ENCODE data around the gene ATG5. TPM values are rescaled to one million over a fixed set of nuclear protein-coding genes. Genes with fewer than 3 reads are reported as not detected.

Gene ATG5
- polyA plus RNA-seq, 1 donor (not counting 4 experiments of a cell fraction or from before 2014, with no cell fraction given): 60.0 TPM

DNA sequence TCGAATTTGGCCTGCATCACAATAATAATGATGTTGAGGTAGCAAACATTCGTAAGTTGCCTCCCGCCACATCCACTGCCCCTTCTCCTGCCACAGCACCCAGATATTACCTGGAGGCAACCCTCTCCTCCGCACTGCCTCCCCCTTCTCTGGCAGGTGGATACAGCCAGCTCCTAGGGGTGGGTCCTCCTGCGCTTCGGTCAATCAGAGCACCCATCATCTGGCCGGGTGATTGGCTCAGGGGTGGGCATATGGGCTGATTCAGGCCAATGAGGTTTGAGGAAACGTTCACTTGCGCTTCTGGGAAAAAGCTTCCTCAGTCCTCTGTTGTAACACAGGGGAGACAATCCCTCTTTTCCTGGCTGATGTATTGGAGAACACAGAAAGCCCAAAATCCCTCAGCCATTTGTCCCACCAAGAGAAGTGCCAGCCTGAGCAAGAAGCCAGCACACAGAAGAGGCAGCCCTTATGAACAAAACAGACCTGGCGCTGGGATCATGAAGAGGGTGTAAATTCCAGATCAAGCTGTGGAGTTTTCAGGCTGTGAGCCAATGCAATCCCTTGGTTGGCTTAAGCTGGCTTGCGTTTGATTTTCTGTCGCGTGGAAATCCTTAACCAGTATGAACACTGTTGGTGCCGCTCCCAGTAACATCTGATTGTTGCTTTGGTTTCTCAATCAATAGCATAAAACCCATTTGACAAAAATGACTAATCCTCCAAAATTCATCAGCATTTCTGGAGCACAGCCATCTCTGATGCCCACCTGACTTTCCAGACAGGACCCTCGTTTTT is 157.3 kb downstream of the ATG5 start:
- FAIRE-seq (no peak), DNase-seq (ENCODE audit: low read depth, low spot score) (no peak)
- Histone ChIP-seq H3K27ac (ENCODE audit: control insufficient read depth, insufficient read depth, low read length) (no peak overlapping the region), H3K79me2 (ENCODE audit: control insufficient read depth, insufficient read depth, low read length) (no peaks in the 10 kb centered on the region), H3K9me3 (ENCODE audit: control insufficient read depth, low read depth, low read length) (no peaks in the 10 kb centered on the region), H3K4me1 (ENCODE audit: control insufficient read depth, extremely low read depth, insufficient read depth, low read length) (no peaks in the 10 kb centered on the region), H3K4me2 (ENCODE audit: control insufficient read depth, extremely low read depth, insufficient read depth, low read depth, low read length) (no peak overlapping the region), H4K20me1 (ENCODE audit: control insufficient read depth, extremely low read depth, insufficient read depth, low read length) (no peaks in the 10 kb centered on the region), H3K9ac (ENCODE audit: control insufficient read depth, extremely low read depth, insufficient read depth, low read length) (no peak overlapping the region), H3K4me3 (ENCODE audit: control insufficient read depth in 2 of 3, extremely low read depth in 1 of 3, insufficient read depth in 2 of 3, low read depth in 1 of 3, low read length in 3 of 3) (no peak overlapping the region), H3K9me1 (ENCODE audit: control insufficient read depth, extremely low read depth, insufficient read depth, low read length) (no peaks in the 10 kb centered on the region), H2AFZ (ENCODE audit: control insufficient read depth, low read length) (no peak overlapping the region), H3K36me3 (ENCODE audit: control insufficient read depth in 2 of 2, extremely low read depth in 1 of 2, insufficient read depth in 2 of 2, low read length in 2 of 2) (no peaks in the 10 kb centered on the region), H3K27me3 (ENCODE audit: control insufficient read depth, extremely low read depth, insufficient read depth, low read length) (no peaks in the 10 kb centered on the region)
- dilution Hi-C loops (cut with MboI; ENCODE audit: extremely low pct_ligation_motif_present, low sequenced_read_pairs): no loop called here
- TF ChIP-seq EZH2 (IDR thresholded peaks at IDR 0.05; ENCODE audit: low read length): no peak
- TF ChIP-seq, protein P1, sequence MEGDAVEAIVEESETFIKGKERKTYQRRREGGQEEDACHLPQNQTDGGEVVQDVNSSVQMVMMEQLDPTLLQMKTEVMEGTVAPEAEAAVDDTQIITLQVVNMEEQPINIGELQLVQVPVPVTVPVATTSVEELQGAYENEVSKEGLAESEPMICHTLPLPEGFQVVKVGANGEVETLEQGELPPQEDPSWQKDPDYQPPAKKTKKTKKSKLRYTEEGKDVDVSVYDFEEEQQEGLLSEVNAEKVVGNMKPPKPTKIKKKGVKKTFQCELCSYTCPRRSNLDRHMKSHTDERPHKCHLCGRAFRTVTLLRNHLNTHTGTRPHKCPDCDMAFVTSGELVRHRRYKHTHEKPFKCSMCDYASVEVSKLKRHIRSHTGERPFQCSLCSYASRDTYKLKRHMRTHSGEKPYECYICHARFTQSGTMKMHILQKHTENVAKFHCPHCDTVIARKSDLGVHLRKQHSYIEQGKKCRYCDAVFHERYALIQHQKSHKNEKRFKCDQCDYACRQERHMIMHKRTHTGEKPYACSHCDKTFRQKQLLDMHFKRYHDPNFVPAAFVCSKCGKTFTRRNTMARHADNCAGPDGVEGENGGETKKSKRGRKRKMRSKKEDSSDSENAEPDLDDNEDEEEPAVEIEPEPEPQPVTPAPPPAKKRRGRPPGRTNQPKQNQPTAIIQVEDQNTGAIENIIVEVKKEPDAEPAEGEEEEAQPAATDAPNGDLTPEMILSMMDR (optimal IDR thresholded peaks at IDR 0.05 in 1 of 3, IDR thresholded peaks at IDR 0.05 in 1 of 3, conservative IDR thresholded peaks at IDR 0.05 in 1 of 3; ENCODE audit: extremely low read depth in 1 of 3, insufficient read depth in 2 of 3, low read length in 3 of 3): no peak

DNA sequence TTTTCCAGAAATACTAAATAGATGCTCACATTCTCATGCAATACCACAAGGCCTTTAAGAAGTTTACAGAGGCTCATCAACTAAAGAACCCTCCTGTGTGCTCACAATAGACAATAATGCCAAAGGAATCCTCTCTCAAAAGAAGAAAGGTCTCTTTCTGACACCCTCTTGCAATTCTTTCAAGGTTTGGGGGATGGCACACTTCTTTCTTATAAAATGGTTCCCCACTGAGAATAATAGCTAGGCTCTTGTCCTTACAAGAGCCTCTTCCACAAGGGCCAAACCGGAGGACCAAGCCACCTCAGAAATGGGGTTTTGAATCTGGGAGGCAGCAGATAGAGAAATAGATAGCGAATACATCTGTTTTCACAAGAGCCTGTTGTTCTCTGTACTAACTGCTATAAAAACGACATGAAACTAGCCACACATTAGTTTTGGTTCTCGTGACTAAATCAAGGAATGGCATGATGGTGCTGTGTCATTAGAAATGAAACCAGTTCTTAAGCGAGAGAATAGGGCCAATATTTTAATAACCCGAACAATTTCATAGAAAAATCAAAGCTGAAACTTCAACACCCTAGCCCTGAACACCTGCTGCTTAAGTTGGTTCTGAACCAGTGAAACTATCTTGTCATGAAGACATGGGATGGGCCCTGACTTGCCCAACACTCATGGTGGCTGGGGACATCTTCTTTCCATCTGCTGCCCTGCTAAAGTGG is 158.3 kb downstream of the ATG5 start:
- no peaks in the 10 kb centered on the region for H4K20me1 ChIP-seq (ENCODE audit: control insufficient read depth, extremely low read depth, insufficient read depth, low read length)
- FAIRE-seq: no peak
- dilution Hi-C loops (cut with MboI; ENCODE audit: extremely low pct_ligation_motif_present, low sequenced_read_pairs): no loop called here

More for the DNA sequence above, 158.3 kb downstream of the ATG5 start:
- no peaks in the 10 kb centered on the region for H3K4me1 ChIP-seq (ENCODE audit: control insufficient read depth, extremely low read depth, insufficient read depth, low read length)
- no peak overlapping the region for H3K27ac ChIP-seq (ENCODE audit: control insufficient read depth, insufficient read depth, low read length)
- H3K79me2 ChIP-seq (ENCODE audit: control insufficient read depth, insufficient read depth, low read length): no peaks in the 10 kb centered on the region
- H3K9me3 ChIP-seq (ENCODE audit: control insufficient read depth, low read depth, low read length): no peaks in the 10 kb centered on the region
- no peak overlapping the region for H3K4me3 ChIP-seq (ENCODE audit: control insufficient read depth in 2 of 3, extremely low read depth in 1 of 3, insufficient read depth in 2 of 3, low read depth in 1 of 3, low read length in 3 of 3)
- TF ChIP-seq EZH2 (IDR thresholded peaks at IDR 0.05; ENCODE audit: low read length): no peak
- TF ChIP-seq, protein P1 (optimal IDR thresholded peaks at IDR 0.05 in 1 of 3, IDR thresholded peaks at IDR 0.05 in 1 of 3, conservative IDR thresholded peaks at IDR 0.05 in 1 of 3; ENCODE audit: extremely low read depth in 1 of 3, insufficient read depth in 2 of 3, low read length in 3 of 3): no peak
- H3K36me3 ChIP-seq (ENCODE audit: control insufficient read depth in 2 of 2, extremely low read depth in 1 of 2, insufficient read depth in 2 of 2, low read length in 2 of 2): no peaks in the 10 kb centered on the region
- no peak for DNase-seq (ENCODE audit: low read depth, low spot score)
- no peak overlapping the region for H3K9ac ChIP-seq (ENCODE audit: control insufficient read depth, extremely low read depth, insufficient read depth, low read length)
- H2AFZ ChIP-seq (ENCODE audit: control insufficient read depth, low read length): no peak overlapping the region
- no peaks in the 10 kb centered on the region for H3K27me3 ChIP-seq (ENCODE audit: control insufficient read depth, extremely low read depth, insufficient read depth, low read length)
- no peaks in the 10 kb centered on the region for H3K9me1 ChIP-seq (ENCODE audit: control insufficient read depth, extremely low read depth, insufficient read depth, low read length)
- H3K4me2 ChIP-seq (ENCODE audit: control insufficient read depth, extremely low read depth, insufficient read depth, low read depth, low read length): no peak overlapping the region

All from keratinocyte (primary cell).